ENCODE results near the gene MRPS27.
"Not testable (repeated sequence)": the region's sequence is repeated elsewhere in the genome, so short reads cannot be mapped to it uniquely, and the experiment has no call there.

The MRPS27 gene

DNA sequence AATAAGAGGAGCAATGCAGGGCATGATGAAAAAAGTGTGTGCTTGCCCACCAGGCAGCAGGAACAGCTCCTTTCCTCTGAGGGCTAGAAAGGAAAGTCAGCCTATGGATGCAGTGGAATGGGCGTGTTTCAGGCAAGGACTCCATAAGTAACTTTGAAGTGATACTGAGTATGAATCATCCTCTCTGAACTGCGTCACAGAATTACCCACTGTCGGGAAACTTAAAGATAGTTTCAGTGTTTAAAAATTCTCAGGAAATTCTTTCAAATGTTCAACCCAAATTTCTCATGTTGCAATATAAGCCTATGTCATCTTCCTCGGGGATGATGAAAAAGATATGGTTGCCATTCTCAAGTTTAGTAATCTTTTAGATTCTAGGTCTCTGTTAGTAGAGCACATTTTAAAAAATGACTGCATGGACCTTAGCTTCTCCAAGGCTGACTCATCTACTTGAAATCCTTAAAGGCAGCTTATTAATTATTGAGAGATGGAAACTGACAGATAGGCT is 27.8 kb upstream of the MRPS27 start:
- Mint-ChIP-seq H3K4me1 (peaks cover 9% of the 10 kb centered on the region), H3K36me3 (peaks cover 37% of the 10 kb centered on the region), H3K4me3 (no peak overlapping the region), H3K27ac (no peak overlapping the region), H3K27me3 (no peaks in the 10 kb centered on the region), H3K9me3 (no peaks in the 10 kb centered on the region)

DNA sequence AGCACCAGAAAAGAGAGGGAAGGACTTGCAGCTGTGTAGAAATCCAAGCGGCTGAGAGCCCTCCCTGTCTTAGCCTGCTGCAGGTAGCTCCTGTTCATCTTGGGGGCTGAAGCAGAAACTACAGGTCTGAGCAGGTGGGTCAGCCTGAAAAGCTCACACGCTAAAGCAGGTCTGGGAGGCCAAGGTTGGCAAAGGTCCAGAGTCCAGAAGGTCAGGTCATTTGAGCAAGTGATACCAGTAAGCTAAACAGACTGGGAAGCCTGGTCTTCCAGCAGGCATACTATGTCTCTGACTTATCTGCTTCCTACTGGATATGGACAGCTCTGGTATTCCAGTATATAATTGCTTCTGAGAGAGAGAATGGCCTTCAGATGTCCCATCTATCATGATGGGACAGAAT is 26.4 kb upstream of the MRPS27 start:
- peaks cover 9% of the 10 kb centered on the region for H3K4me1 Mint-ChIP-seq
- no peak overlapping the region for H3K27ac Mint-ChIP-seq
- no peaks in the 10 kb centered on the region for H3K9me3 Mint-ChIP-seq
- H3K36me3 Mint-ChIP-seq: peaks cover 32% of the 10 kb centered on the region
- H3K27me3 Mint-ChIP-seq: no peaks in the 10 kb centered on the region
- H3K4me3 Mint-ChIP-seq: no peak overlapping the region

DNA sequence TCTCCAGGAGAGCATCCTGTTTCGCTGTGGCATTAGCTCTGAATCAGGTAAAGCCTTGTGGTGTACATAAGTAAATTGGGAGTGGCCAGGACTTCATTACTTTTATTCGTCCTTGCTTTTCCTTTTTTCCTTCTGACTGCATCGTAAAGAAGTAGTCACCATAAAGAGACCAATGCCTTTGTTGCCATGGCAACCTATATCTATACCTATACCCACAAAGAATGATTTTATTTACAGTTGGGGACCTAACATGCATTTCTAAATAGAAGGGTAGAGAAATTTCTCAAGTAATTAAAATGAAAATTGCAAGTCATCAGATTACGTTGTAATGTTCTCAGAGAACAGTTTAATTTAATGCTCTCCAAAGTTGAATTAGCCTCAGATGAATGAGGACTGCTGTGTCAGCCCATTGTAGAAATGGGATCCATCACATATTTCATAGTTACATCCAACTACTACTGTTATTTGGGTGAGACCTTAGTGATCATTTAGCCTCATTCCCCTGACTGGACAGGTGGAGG is 18.7 kb upstream of the MRPS27 start:
- Mint-ChIP-seq H3K36me3 (peaks cover 23% of the 10 kb centered on the region), H3K27ac (no peak overlapping the region), H3K4me3 (no peak overlapping the region), H3K9me3 (no peaks in the 10 kb centered on the region), H3K27me3 (no peaks in the 10 kb centered on the region), H3K4me1 (no peaks in the 10 kb centered on the region)

- Mint-ChIP-seq H3K9me3 (no peaks in the 10 kb centered on the region), H3K4me1 (no peaks in the 10 kb centered on the region), H3K36me3 (peaks cover 19% of the 10 kb centered on the region), H3K4me3 (no peak overlapping the region), H3K27me3 (no peaks in the 10 kb centered on the region), H3K27ac (no peak overlapping the region)
Measured at GRCh38 chr5:72337159-72337558, 17.1 kb upstream of the MRPS27 start.

DNA sequence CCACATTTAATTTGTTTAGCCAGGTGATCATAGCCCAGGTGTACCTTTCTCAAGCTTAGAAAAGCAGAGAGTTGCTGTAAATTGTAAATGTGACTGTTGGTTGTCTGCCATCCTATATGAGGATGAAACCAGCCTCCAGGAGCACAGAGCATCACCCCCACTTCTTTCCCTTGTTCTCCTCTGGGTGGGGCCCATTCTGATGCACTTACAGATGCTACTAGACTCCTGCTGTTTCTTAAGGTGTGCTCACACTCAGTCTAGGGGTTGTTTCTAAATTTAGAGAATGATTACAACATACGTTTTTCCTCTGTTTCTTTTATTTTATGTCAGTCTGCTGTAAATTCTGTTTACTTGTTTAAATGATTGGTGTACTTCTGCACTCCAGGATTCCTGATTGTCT is 10.7 kb upstream of the MRPS27 start:
- H3K27me3 Mint-ChIP-seq: no peaks in the 10 kb centered on the region
- peaks cover 39% of the 10 kb centered on the region for H3K36me3 Mint-ChIP-seq
- no peak overlapping the region for H3K27ac Mint-ChIP-seq
- H3K4me3 Mint-ChIP-seq: no peak overlapping the region
- H3K9me3 Mint-ChIP-seq: no peaks in the 10 kb centered on the region
- H3K4me1 Mint-ChIP-seq: no peaks in the 10 kb centered on the region

- peaks cover 4% of the 10 kb centered on the region for H3K4me1 Mint-ChIP-seq
- H3K9me3 Mint-ChIP-seq: no peaks in the 10 kb centered on the region
- H3K36me3 Mint-ChIP-seq: peaks cover 47% of the 10 kb centered on the region
- H3K27ac Mint-ChIP-seq: no peak overlapping the region
- no peaks in the 10 kb centered on the region for H3K27me3 Mint-ChIP-seq
- H3K4me3 Mint-ChIP-seq: no peak overlapping the region
Measured at GRCh38 chr5:72328172-72328571, 8.1 kb upstream of the MRPS27 start.

- Mint-ChIP-seq H3K27me3 (no peaks in the 10 kb centered on the region), H3K4me1 (peaks cover 8% of the 10 kb centered on the region), H3K36me3 (peaks cover 43% of the 10 kb centered on the region), H3K9me3 (no peaks in the 10 kb centered on the region), H3K4me3 (no peak overlapping the region), H3K27ac (no peak overlapping the region)
Measured at GRCh38 chr5:72326306-72326649, 6.2 kb upstream of the MRPS27 start.

- no peak overlapping the region for H3K27ac Mint-ChIP-seq
- H3K27me3 Mint-ChIP-seq: no peaks in the 10 kb centered on the region
- H3K4me1 Mint-ChIP-seq: peaks cover 8% of the 10 kb centered on the region
- no peaks in the 10 kb centered on the region for H3K9me3 Mint-ChIP-seq
- H3K4me3 Mint-ChIP-seq: no peak overlapping the region
- peaks cover 42% of the 10 kb centered on the region for H3K36me3 Mint-ChIP-seq
Measured at GRCh38 chr5:72325566-72326305, 5.7 kb upstream of the MRPS27 start.

- H3K27ac Mint-ChIP-seq: no peak overlapping the region
- no peaks in the 10 kb centered on the region for H3K27me3 Mint-ChIP-seq
- H3K9me3 Mint-ChIP-seq: no peaks in the 10 kb centered on the region
- peaks cover 36% of the 10 kb centered on the region for H3K36me3 Mint-ChIP-seq
- no peak overlapping the region for H3K4me3 Mint-ChIP-seq
- peaks cover 12% of the 10 kb centered on the region for H3K4me1 Mint-ChIP-seq
Measured at GRCh38 chr5:72324189-72324825, 4.3 kb upstream of the MRPS27 start.

DNA sequence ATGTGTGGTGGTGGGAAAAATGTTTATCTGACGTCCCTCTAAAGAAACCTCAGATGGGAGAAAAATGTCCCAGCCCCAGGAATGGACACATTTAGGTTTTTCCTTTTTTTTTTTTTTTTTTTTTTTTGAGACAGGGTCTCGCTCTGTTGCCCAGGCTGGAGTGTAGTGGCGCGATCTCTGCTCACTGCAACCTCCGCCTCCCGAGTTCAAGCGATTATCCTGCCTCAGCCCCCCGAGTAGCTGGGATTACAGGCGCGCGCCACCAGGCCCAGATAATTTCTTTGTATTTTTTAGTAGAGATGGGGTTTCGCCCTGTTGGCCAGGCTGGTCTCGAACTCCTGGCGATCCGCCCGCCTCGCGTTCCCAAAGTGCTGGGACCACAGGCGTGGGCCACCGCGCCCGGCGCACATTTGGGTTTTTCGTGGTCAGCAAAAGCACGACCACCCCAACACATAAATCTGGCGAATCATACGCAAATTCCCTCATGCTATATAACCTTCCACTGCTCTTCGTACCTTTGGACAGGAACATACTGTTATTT is 535 bp downstream of the MRPS27 start:
- Mint-ChIP-seq H3K4me1 (peaks cover 44% of the 10 kb centered on the region), H3K4me3 (peak overlapping the region; percentile 99), H3K36me3 (peaks cover 14% of the 10 kb centered on the region), H3K27ac (peak overlapping the region; percentile 96)
- H3K27me3 Mint-ChIP-seq, H3K9me3 Mint-ChIP-seq: not testable (repeated sequence)

GRCh38 chr5:72314571-72315172 is 5.4 kb downstream of the MRPS27 start:
- peaks cover 42% of the 10 kb centered on the region for H3K4me1 Mint-ChIP-seq
- peaks cover 4% of the 10 kb centered on the region for H3K36me3 Mint-ChIP-seq
- no peaks in the 10 kb centered on the region for H3K27me3 Mint-ChIP-seq
- H3K4me3 Mint-ChIP-seq: no peak overlapping the region
- no peak overlapping the region for H3K27ac Mint-ChIP-seq
- H3K9me3 Mint-ChIP-seq: no peaks in the 10 kb centered on the region

DNA sequence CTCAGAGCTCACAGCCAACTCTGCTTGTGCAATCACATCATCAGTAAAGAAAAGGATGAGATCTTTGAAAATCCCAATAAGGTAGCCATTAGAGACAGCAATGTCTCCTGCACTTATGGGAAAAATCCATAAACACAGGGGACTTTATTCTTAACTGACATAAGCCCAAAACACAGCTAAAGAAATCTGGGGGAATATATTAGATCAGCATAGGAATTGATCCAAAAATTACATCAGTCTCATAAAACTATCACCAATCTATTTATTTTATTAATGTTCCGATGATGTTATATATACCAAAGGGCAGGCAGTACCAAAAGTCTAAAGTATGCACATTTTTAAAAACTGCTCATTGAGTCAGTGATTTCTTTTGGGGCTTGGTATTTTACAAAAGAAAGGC is 6.9 kb downstream of the MRPS27 start:
- Mint-ChIP-seq H3K36me3 (peaks cover 4% of the 10 kb centered on the region), H3K27me3 (no peaks in the 10 kb centered on the region), H3K4me1 (peaks cover 44% of the 10 kb centered on the region), H3K4me3 (no peak overlapping the region), H3K9me3 (no peaks in the 10 kb centered on the region), H3K27ac (no peak overlapping the region)

DNA sequence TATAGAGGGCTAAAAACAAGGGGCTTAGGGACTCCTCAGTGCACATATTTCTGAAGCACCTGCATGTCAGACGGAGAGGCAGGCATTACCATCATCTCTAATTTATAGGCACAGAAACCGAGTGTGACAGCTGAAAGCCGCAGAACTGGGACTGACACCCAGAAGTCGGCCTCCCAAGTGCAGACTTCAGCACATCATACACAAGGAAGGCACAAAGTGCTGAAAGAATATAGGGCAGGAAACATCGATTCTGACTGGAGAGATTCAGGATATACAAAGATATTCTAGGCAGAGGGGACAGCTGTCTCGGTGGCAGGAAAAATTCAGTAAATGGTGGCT is 11.2 kb downstream of the MRPS27 start:
- H3K4me3 Mint-ChIP-seq: peak overlapping the region; percentile 88
- H3K9me3 Mint-ChIP-seq: no peaks in the 10 kb centered on the region
- no peaks in the 10 kb centered on the region for H3K27me3 Mint-ChIP-seq
- H3K27ac Mint-ChIP-seq: peak overlapping the region; percentile 97
- H3K36me3 Mint-ChIP-seq: peaks cover 2% of the 10 kb centered on the region
- peaks cover 48% of the 10 kb centered on the region for H3K4me1 Mint-ChIP-seq

DNA sequence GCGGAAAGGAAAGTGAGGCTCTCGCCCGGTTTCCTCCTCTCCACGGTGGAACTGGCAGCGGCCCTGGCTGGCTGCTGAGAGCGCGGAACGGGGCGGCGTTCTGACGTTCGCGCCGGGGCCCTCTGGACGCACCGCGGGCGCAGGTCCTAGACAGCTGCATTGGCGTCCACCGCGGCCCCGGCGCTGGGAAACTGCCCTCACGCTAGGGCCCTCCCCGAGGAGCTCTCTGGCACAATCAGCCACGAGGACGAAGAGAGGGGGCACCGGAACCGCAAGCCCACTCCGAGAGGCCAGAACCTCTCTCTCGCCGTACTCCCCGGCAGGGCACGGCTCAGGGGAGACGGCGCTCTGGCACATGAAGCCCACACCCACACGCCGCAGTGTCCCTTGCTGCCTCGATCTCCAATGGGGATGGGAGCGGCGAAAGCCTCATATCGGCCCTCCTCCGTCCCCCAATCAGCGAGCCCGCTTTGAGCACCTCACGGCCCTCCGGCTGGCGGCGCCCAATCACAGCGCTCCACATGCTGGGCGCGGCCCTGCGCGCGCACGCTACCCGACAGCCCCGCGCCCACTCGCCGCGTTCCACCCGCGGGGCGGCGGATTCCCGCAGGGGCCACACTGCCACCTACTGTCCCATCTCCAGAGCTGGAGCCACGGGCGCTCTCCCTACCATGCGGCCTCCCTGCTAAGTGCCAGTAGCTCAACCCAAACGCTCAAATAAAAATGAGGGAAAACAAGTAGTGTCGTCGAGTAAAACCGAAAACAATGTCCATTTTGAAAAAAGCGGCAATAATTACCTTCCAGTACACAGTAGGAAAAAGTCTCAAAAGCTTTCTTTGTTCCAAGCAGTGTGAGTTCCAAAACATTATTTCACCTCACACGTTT is 11.8 kb downstream of the MRPS27 start:
- peaks cover 49% of the 10 kb centered on the region for H3K4me1 Mint-ChIP-seq
- H3K9me3 Mint-ChIP-seq: no peaks in the 10 kb centered on the region
- H3K4me3 Mint-ChIP-seq: peak overlapping the region; percentile 88
- H3K27ac Mint-ChIP-seq: peak overlapping the region; percentile 97
- no peaks in the 10 kb centered on the region for H3K27me3 Mint-ChIP-seq
- H3K36me3 Mint-ChIP-seq: peaks cover 4% of the 10 kb centered on the region

DNA sequence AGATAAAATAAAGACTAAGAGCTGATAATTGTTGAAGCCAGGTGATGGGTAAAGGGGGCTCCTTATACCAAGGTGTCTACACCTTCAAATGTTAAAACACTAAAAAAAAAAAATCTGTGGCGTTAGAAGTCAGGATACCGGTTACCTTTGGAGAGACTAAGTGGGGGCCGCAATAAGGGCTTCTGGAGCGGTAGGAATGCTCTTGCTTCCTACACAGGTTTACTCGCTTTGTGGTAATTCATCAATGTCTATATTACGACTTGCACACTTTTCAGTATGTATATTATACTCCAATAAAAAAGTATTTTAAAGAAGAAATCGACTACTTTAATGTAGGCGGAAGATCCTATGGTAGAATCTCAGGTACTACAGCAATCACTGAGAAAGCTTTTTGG is 12.5 kb downstream of the MRPS27 start:
- Mint-ChIP-seq H3K4me3 (peak overlapping the region; percentile 88), H3K9me3 (no peaks in the 10 kb centered on the region), H3K4me1 (peaks cover 53% of the 10 kb centered on the region), H3K27ac (peak overlapping the region; percentile 97), H3K27me3 (no peaks in the 10 kb centered on the region), H3K36me3 (peaks cover 5% of the 10 kb centered on the region)
